AG09309 (cell line): ENCODE data around the gene PRR5L.

Experiments used
- DNase-seq: peaks from one replicate; pipeline ENCODE4 v3.0.0-alpha.2; 2010; ENCODE audit warnings: low read depth
- H3K4me3 ChIP-seq: 2 replicates; pipeline ENCODE4 v1.5.1; 2011; ENCODE audit warnings: mild to moderate bottlenecking, low read depth, low read length, moderate library complexity; ENCODE audit not compliant: control insufficient read depth
- CTCF ChIP-seq: IDR thresholded peaks from 2 replicates; pipeline ENCODE4 v1.5.1; 2011; ENCODE audit warnings: mild to moderate bottlenecking, low read depth, low read length, inconsistent platforms; ENCODE audit not compliant: insufficient read depth, control insufficient read depth; ENCODE audit errors: missing control alignments

The PRR5L gene

GRCh38 chr11:36447514-36447913 is 151.4 kb downstream of the PRR5L start:
- peak; percentile 28 for DNase-seq
- no peak for TF ChIP-seq CTCF
- no peak overlapping the region for H3K4me3 ChIP-seq

GRCh38 chr11:36447947-36448346 is 151.9 kb downstream of the PRR5L start:
- TF ChIP-seq CTCF: no peak
- H3K4me3 ChIP-seq: no peak overlapping the region
- DNase-seq: no peak

- no peak for TF ChIP-seq CTCF
- no peak overlapping the region for H3K4me3 ChIP-seq
- DNase-seq: no peak
Measured at GRCh38 chr11:36449561-36450096, 153.5 kb downstream of the PRR5L start.

- no peak for TF ChIP-seq CTCF
- H3K4me3 ChIP-seq: no peak overlapping the region
- DNase-seq: no peak
Measured at GRCh38 chr11:36450110-36450572, 154.1 kb downstream of the PRR5L start.

GRCh38 chr11:36451045-36451444 is 155.0 kb downstream of the PRR5L start:
- H3K4me3 ChIP-seq: no peak overlapping the region
- no peak for TF ChIP-seq CTCF
- no peak for DNase-seq

- no peak for TF ChIP-seq CTCF
- H3K4me3 ChIP-seq: no peak overlapping the region
- no peak for DNase-seq
Measured at GRCh38 chr11:36451681-36452080, 155.6 kb downstream of the PRR5L start.

- no peak overlapping the region for H3K4me3 ChIP-seq
- no peak for TF ChIP-seq CTCF
- peak; percentile 32 for DNase-seq
Measured at GRCh38 chr11:36452236-36452940, 156.3 kb downstream of the PRR5L start.
